ENCODE data around the gene DLGAP3. TPM values are rescaled to one million over a fixed set of nuclear protein-coding genes. Genes with fewer than 3 reads are reported as not detected.
A peak's percentile ranks its signal among the peaks of the same experiment; 100 is the strongest.

Gene DLGAP3
- total RNA-seq, 1 experiment from 2014 or later, result 7.3 TPM

GRCh38 chr1:34870395-34870794 is 59.1 kb downstream of the DLGAP3 start:
- peak overlapping the region in 1 of 3 experiments; percentile 6; a peak in 1 of 7 replicates for H3K27ac Mint-ChIP-seq

More at GRCh38 chr1:34870395-34870794, 59.1 kb downstream of the DLGAP3 start:
- Histone ChIP-seq H4K8ac (replicated peaks; ENCODE audit: insufficient read length, low read depth, low read length) (no peak overlapping the region), H3T11ph (ENCODE audit: low read length) (no peak overlapping the region), H3K18ac (ENCODE audit: insufficient read length, low read depth, low read length) (no peak overlapping the region), H4K5ac (ENCODE audit: insufficient read length, low read depth, low read length) (no peak overlapping the region), H3K27ac (ENCODE audit: insufficient read length, low read depth, low read length) (no peak overlapping the region), H2AK5ac (ENCODE audit: insufficient read length, low read length) (no peak overlapping the region), H3K9me3 (ENCODE audit: control insufficient read depth, low read depth, low read length) (no peaks in the 10 kb centered on the region), H2BK20ac (ENCODE audit: low read depth, low read length, poor library complexity, severe bottlenecking) (no peak overlapping the region), H4K91ac (ENCODE audit: insufficient read length, low read depth, low read length) (no peak overlapping the region), H3K27me3 (ENCODE audit: insufficient read depth, low read length) (no peaks in the 10 kb centered on the region), H3K56ac (ENCODE audit: insufficient read length, low read depth, low read length) (no peak overlapping the region), H2BK120ac (ENCODE audit: low read depth, low read length, poor library complexity, severe bottlenecking) (no peak overlapping the region), H3K4me2 (ENCODE audit: insufficient read depth, insufficient read length, low read length) (no peak overlapping the region), H2BK15ac (ENCODE audit: low read depth, low read length) (no peak overlapping the region), H2BK5ac (ENCODE audit: insufficient read length, low read length) (no peak overlapping the region), H3K79me1 (ENCODE audit: insufficient read depth, low read depth, low read length, poor library complexity, severe bottlenecking) (no peaks in the 10 kb centered on the region), H3K23ac (ENCODE audit: insufficient read length, low read depth, low read length) (no peak overlapping the region), H4K20me1 (ENCODE audit: control insufficient read depth, insufficient read depth, insufficient read length) (no peaks in the 10 kb centered on the region), H3K9ac (ENCODE audit: extremely low read depth, insufficient read length, low read length) (no peak overlapping the region), H2BK12ac (ENCODE audit: insufficient read length, low read depth, low read length) (no peak overlapping the region), H3K4ac (ENCODE audit: low read depth, low read length) (no peak overlapping the region), H3K4me1 (ENCODE audit: insufficient read depth, low read length) (no peaks in the 10 kb centered on the region), H3K79me2 (ENCODE audit: insufficient read depth, low read length) (no peaks in the 10 kb centered on the region), H3K23me2 (ENCODE audit: insufficient read length, low read depth, low read length, poor library complexity, severe bottlenecking) (no peaks in the 10 kb centered on the region), H3K14ac (ENCODE audit: insufficient read depth, low read length) (no peak overlapping the region), H2AFZ (ENCODE audit: low read length) (no peak overlapping the region)
- Mint-ChIP-seq H3K4me1 (peaks cover 2% of the 10 kb centered on the region in 2 experiments; a peak in 2 of 4 replicates), H3K36me3 (ENCODE audit: insufficient read depth in 1 of 3, low read depth in 3 of 3) (no peaks in the 10 kb centered on the region; a peak in 2 of 7 replicates), H3K4me3 (no peak overlapping the region), H3K9me3 (no peaks in the 10 kb centered on the region), H3K27me3 (ENCODE audit: low read depth) (peaks cover 40% of the 10 kb centered on the region)
- no peak for TF ChIP-seq CTCF (conservative IDR thresholded peaks at IDR 0.05)
- DNase-seq, result no peak
- no CpG with 5 or more reads among the region's 2 CpGs for WGBS (ENCODE audit: extremely low coverage, insufficient read length, low lambda C conversion rate)
